Mesenchymal stem cell (in vitro differentiated cells and primary cell): Measurements from ENCODE around the gene TMEM59.

ENCODE experiments used
- DNase-seq: peaks from one replicate; pipeline ENCODE4 v3.0.0-alpha.2; 2013
- H2AFZ ChIP-seq: one replicate; pipeline ENCODE4 v1.6.1; 2013; ENCODE audit warnings: low read depth, mild to moderate bottlenecking, control low read depth, inconsistent platforms, low read length, moderate library complexity
- H2AK5ac ChIP-seq: 2 replicates; pipeline ENCODE4 v1.6.1; 2013; ENCODE audit warnings: low read length, moderate library complexity, mild to moderate bottlenecking, inconsistent platforms; ENCODE audit not compliant: severe bottlenecking
- H2BK120ac ChIP-seq: one replicate; pipeline ENCODE4 v1.6.1; 2013; ENCODE audit warnings: low read depth, mild to moderate bottlenecking, inconsistent platforms, low read length, moderate library complexity
- H2BK12ac ChIP-seq, 2 experiments: one replicate each; pipeline ENCODE4 v1.6.1; 2013; ENCODE audit warnings: inconsistent platforms in 2 of 2, low read length in 2 of 2, mild to moderate bottlenecking in 2 of 2, moderate library complexity in 2 of 2, control low read depth in 1 of 2
- H2BK15ac ChIP-seq: one replicate; pipeline ENCODE4 v1.6.1; 2013; ENCODE audit warnings: mild to moderate bottlenecking, low read depth, inconsistent platforms; ENCODE audit not compliant: poor library complexity, severe bottlenecking
- H2BK5ac ChIP-seq: 2 replicates; pipeline ENCODE4 v1.6.1; 2013; ENCODE audit warnings: low read depth, mild to moderate bottlenecking, low read length, control low read depth, inconsistent platforms; ENCODE audit not compliant: poor library complexity, severe bottlenecking
- H3K14ac ChIP-seq, 2 experiments: one replicate each; pipeline ENCODE4 v1.6.1; 2013; ENCODE audit warnings: inconsistent platforms in 2 of 2, low read length in 2 of 2, control low read depth in 1 of 2, mild to moderate bottlenecking in 1 of 2, moderate library complexity in 1 of 2
- H3K18ac ChIP-seq, 2 experiments: one replicate each; pipeline ENCODE4 v1.6.1; 2013; ENCODE audit warnings: inconsistent platforms in 2 of 2, low read length in 2 of 2, control low read depth in 1 of 2, low read depth in 1 of 2, mild to moderate bottlenecking in 1 of 2
- H3K23ac ChIP-seq, 2 experiments: one replicate each; pipeline ENCODE4 v1.6.1; 2013; ENCODE audit warnings: inconsistent platforms in 2 of 2, low read length in 2 of 2, mild to moderate bottlenecking in 2 of 2, moderate library complexity in 2 of 2, control low read depth in 1 of 2
- H3K27ac ChIP-seq: 2 replicates; pipeline ENCODE4 v1.5.1; 2013; ENCODE audit warnings: mild to moderate bottlenecking, moderate library complexity, low read length, control low read depth, inconsistent platforms; ENCODE audit not compliant: poor library complexity, severe bottlenecking
- H3K27me3 ChIP-seq, 2 experiments: 2 replicates each; pipeline versions ENCODE4 v1.6.1 to v1.7.0; 2013; ENCODE audit warnings: low read length in 2 of 2, mild to moderate bottlenecking in 2 of 2, moderate library complexity in 2 of 2, control low read depth in 1 of 2, inconsistent platforms in 1 of 2; ENCODE audit not compliant: control insufficient read depth in 1 of 2, insufficient read depth in 1 of 2
- H3K36me3 ChIP-seq, 2 experiments: 2 replicates each; pipeline versions ENCODE4 v1.6.1 to v1.7.0; 2013; ENCODE audit warnings: low read length in 2 of 2, control low read depth in 1 of 2, inconsistent platforms in 1 of 2, low read depth in 1 of 2, mild to moderate bottlenecking in 1 of 2; ENCODE audit not compliant: insufficient read depth in 2 of 2, control insufficient read depth in 1 of 2
- H3K4ac ChIP-seq, 2 experiments: one replicate each; pipeline ENCODE4 v1.6.1; 2013; ENCODE audit warnings: inconsistent platforms in 2 of 2, low read length in 2 of 2, mild to moderate bottlenecking in 2 of 2, moderate library complexity in 2 of 2, control low read depth in 1 of 2, low read depth in 1 of 2
- H3K4me1 ChIP-seq: 2 replicates; pipeline ENCODE4 v1.6.1; 2013; ENCODE audit warnings: low read depth, low read length, control low read depth; ENCODE audit not compliant: control insufficient read depth, insufficient read depth
- H3K4me2 ChIP-seq: 2 replicates; pipeline ENCODE4 v1.6.1; 2013; ENCODE audit warnings: low read length, mild to moderate bottlenecking, inconsistent platforms; ENCODE audit not compliant: poor library complexity, severe bottlenecking
- H3K4me3 ChIP-seq, 2 experiments: 2 replicates each; pipeline versions ENCODE4 v1.5.1 to v1.7.0; 2013; ENCODE audit warnings: low read length in 2 of 2, mild to moderate bottlenecking in 2 of 2, control low read depth in 1 of 2, low read depth in 1 of 2; ENCODE audit not compliant: insufficient read depth in 1 of 2
- H3K79me1 ChIP-seq: replicated peaks from 2 replicates; pipeline ENCODE4 v1.6.1; 2013; ENCODE audit warnings: mild to moderate bottlenecking, control low read depth, low read length, inconsistent platforms; ENCODE audit not compliant: poor library complexity, severe bottlenecking
- H3K9ac ChIP-seq: 2 replicates; pipeline ENCODE4 v1.7.0; 2013; ENCODE audit warnings: mild to moderate bottlenecking, low read length, moderate library complexity
- H3K9me3 ChIP-seq: 2 replicates; pipeline ENCODE4 v1.7.0; 2013; ENCODE audit warnings: mild to moderate bottlenecking, low read length; ENCODE audit not compliant: control insufficient read depth
- H4K8ac ChIP-seq: one replicate; pipeline ENCODE4 v1.6.1; 2013; ENCODE audit warnings: inconsistent platforms, mild to moderate bottlenecking, low read length, moderate library complexity
- H4K91ac ChIP-seq: one replicate; pipeline ENCODE4 v1.6.1; 2013; ENCODE audit warnings: mild to moderate bottlenecking, low read length, inconsistent platforms
- WGBS: methylation state at CpG from one replicate; pipeline ENCODE4 v1.1.7; 2013; ENCODE audit warnings: mixed read lengths; 5-methylcytosine and 5-hydroxymethylcytosine counted together

The TMEM59 gene

DNA sequence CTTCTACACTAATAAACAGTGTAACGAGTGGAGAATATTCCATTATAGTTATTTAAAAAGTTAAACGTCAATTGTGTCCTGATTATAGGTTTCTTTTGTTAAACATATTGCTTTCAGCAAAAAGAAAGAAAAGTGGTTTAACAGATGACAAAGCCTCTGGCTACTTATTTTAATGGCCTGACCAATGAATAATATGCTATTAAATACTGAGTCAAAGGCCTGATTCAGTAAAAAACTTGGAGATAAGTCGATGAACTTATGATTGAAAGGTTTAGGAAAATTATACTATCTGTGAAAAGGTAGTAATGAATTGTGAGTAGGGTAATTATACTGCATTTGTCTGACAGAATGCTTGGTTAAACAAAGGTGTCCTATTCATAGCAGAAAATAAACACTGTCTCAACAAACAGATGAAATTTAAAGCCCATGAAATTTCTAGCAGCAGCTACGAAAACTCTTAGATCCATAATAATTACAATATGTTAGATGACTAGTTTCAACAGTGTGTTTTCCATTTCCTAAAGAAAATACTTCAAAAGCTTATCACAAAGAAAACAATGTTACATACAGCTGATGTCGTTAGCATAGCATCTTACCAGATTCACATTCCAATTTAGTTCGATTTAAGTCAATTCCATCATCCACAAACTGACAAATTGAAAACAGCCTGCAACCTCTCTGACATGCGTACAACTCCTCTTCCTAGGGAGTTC, 6.2 kb downstream of the TMEM59 start:
- WGBS, result 94% methylated on average over 4 of the region's 7 CpGs
- H4K91ac ChIP-seq, result no peak overlapping the region

DNA sequence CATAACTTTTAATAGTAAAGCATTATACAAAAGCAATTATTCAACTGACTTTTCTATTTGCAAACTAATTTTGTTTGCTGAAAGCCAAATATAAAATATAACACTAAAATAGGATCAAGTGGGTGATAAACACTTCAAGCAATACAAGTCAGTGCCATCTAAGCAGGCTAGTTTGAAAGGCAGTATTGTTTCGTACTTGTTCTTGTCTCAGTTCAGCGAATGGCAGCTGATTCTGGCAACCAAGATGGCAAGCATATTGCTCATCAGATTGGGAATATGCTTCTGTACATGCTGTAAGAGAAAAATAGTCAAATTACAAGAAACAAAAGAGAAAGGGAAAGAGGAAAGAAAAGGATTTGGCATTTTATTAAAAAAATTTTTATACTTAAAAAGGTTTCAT, 7.5 kb downstream of the TMEM59 start:
- Histone ChIP-seq H2AK5ac (no peak overlapping the region), H3K4me1 (peaks cover 1% of the 10 kb centered on the region), H2BK15ac (no peak overlapping the region), H4K91ac (no peak overlapping the region), H2BK12ac (no peak overlapping the region), H2AFZ (no peak overlapping the region), H3K18ac (no peak overlapping the region), H3K14ac (no peak overlapping the region), H3K27ac (no peak overlapping the region), H3K9me3 (no peaks in the 10 kb centered on the region), H3K79me1 (peaks cover 5% of the 10 kb centered on the region), H2BK120ac (no peak overlapping the region), H3K4me3 (no peak overlapping the region), H4K8ac (no peak overlapping the region), H3K4ac (no peak overlapping the region), H3K36me3 (peaks cover 0 to 42% of the 10 kb centered on the region in 2 experiments), H3K4me2 (no peak overlapping the region), H3K9ac (no peak overlapping the region), H3K27me3 (no peaks in the 10 kb centered on the region), H2BK5ac (no peak overlapping the region), H3K23ac (no peak overlapping the region)
- 100% methylated on average over 2 of the region's 2 CpGs for WGBS
- DNase-seq, result no peak

More for the DNA sequence above, 6.2 kb downstream of the TMEM59 start:
- Histone ChIP-seq H2BK120ac (no peak overlapping the region), H3K27ac (no peak overlapping the region), H2AFZ (no peak overlapping the region), H3K23ac (no peak overlapping the region), H3K14ac (no peak overlapping the region), H3K4me3 (no peak overlapping the region), H2BK15ac (no peak overlapping the region), H3K36me3 (peaks cover 0 to 29% of the 10 kb centered on the region in 2 experiments), H3K27me3 (no peaks in the 10 kb centered on the region), H3K4ac (no peak overlapping the region), H2AK5ac (no peak overlapping the region), H4K8ac (no peak overlapping the region), H3K4me2 (no peak overlapping the region), H3K4me1 (peaks cover 5% of the 10 kb centered on the region), H3K18ac (no peak overlapping the region), H3K79me1 (peaks cover 5% of the 10 kb centered on the region), H3K9ac (peak overlapping the region; percentile 7), H2BK12ac (no peak overlapping the region), H2BK5ac (no peak overlapping the region), H3K9me3 (no peaks in the 10 kb centered on the region)
- DNase-seq, result no peak

DNA sequence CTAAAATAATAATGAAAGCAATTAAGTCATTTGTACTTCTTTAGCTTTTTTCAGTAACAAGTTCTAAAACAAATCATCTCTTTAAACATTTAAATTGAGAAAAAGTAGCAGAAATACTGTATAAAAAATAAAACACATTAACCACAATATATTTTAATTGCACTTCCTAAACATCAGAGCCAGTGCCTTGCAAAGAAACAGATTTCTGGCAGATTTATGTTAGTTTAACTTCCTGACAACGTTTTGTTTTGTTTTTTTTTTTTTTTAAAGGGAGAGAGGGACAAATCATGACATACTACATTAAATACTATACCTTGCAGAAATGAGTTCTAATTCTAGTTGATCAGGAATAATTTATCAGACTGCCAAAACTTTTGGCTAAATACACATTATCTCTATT, 11.2 kb downstream of the TMEM59 start:
- no peak for DNase-seq
- Histone ChIP-seq H2BK5ac (no peak overlapping the region), H2AFZ (no peak overlapping the region), H3K4me3 (no peak overlapping the region), H4K91ac (no peak overlapping the region), H3K9me3 (no peaks in the 10 kb centered on the region), H3K79me1 (peaks cover 3% of the 10 kb centered on the region), H2AK5ac (no peak overlapping the region), H3K27me3 (no peaks in the 10 kb centered on the region), H3K23ac (no peak overlapping the region), H2BK15ac (no peak overlapping the region), H3K27ac (no peak overlapping the region), H2BK120ac (no peak overlapping the region), H4K8ac (no peak overlapping the region), H3K18ac (no peak overlapping the region), H2BK12ac (no peak overlapping the region), H3K4me1 (no peaks in the 10 kb centered on the region), H3K4me2 (no peak overlapping the region), H3K36me3 (peaks cover 0 to 76% of the 10 kb centered on the region in 2 experiments), H3K4ac (no peak overlapping the region), H3K9ac (no peak overlapping the region), H3K14ac (no peak overlapping the region)
- WGBS, result no CpG with 5 or more reads among the region's 1 CpG

DNA sequence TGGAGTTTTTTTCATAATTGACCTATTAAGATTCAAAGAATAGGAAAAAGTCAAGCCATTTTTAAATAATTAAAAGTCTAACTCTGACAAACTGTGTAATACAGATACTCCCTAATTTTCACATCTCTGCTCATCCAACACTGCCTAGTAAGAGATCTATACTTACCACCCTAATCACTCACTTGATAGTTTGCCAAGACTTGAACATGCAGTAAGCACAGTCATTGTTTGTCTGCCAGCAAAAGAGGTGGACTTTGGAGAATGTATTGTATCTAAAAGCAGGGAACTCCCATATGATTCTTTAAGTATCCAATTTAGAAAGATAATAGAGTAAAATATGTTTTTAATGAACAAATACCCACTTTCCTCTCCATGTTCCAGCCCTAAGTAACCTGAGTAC, 15.5 kb downstream of the TMEM59 start:
- Histone ChIP-seq H2BK5ac (no peak overlapping the region), H3K36me3 (peaks cover 22 to 93% of the 10 kb centered on the region in 2 experiments), H3K27me3 (no peaks in the 10 kb centered on the region), H2AFZ (no peak overlapping the region), H2AK5ac (no peak overlapping the region), H3K4ac (no peak overlapping the region), H3K23ac (no peak overlapping the region), H3K14ac (no peak overlapping the region), H2BK120ac (no peak overlapping the region), H4K91ac (no peak overlapping the region), H3K9me3 (no peaks in the 10 kb centered on the region), H2BK12ac (no peak overlapping the region), H3K27ac (no peak overlapping the region), H4K8ac (no peak overlapping the region), H3K18ac (no peak overlapping the region), H2BK15ac (no peak overlapping the region), H3K4me1 (no peaks in the 10 kb centered on the region), H3K9ac (no peak overlapping the region), H3K79me1 (peaks cover 5% of the 10 kb centered on the region), H3K4me3 (no peak overlapping the region), H3K4me2 (no peak overlapping the region)
- DNase-seq, result no peak
